Osteoblast (primary cell): ENCODE data around the gene AKT3. TPM values are rescaled to one million over a fixed set of nuclear protein-coding genes. Genes with fewer than 3 reads are reported as not detected.

Experiments used
- DNase-seq: peaks from one replicate; pipeline ENCODE4 v3.0.0; 2011; ENCODE audit warnings: low spot score, mixed read lengths; ENCODE audit not compliant: insufficient read length; ENCODE audit errors: missing footprints
- H2AFZ ChIP-seq: 2 replicates; pipeline ENCODE4 v1.6.0; 2011; ENCODE audit warnings: mild to moderate bottlenecking, low read length
- H3K27ac ChIP-seq: 2 replicates; pipeline ENCODE4 v1.5.1; 2011; ENCODE audit warnings: mild to moderate bottlenecking, low read depth, low read length, moderate library complexity
- H3K27me3 ChIP-seq: 2 replicates; pipeline ENCODE4 v1.6.0; 2012; ENCODE audit warnings: mild to moderate bottlenecking, control low read depth, inconsistent platforms, low read length, moderate library complexity; ENCODE audit not compliant: insufficient read depth
- H3K36me3 ChIP-seq: 2 replicates; pipeline ENCODE4 v1.5.1; 2011; ENCODE audit warnings: mild to moderate bottlenecking, low read length, control low read depth, moderate library complexity; ENCODE audit not compliant: insufficient read depth
- H3K4me1 ChIP-seq: 2 replicates; pipeline ENCODE4 v1.5.1; 2011; ENCODE audit warnings: mild to moderate bottlenecking, low read length, control low read depth, moderate library complexity; ENCODE audit not compliant: insufficient read depth
- H3K4me2 ChIP-seq: 2 replicates; pipeline ENCODE4 v1.6.0; 2011; ENCODE audit warnings: mild to moderate bottlenecking, low read length; ENCODE audit not compliant: insufficient read depth
- H3K4me3 ChIP-seq: fragments of 200-600 bp; sonication (generic); 3 replicates; pipeline ENCODE4 v1.5.1; 2012; ENCODE audit warnings: mild to moderate bottlenecking, low read length, inconsistent platforms; ENCODE audit not compliant: insufficient read depth
- H3K79me2 ChIP-seq: 2 replicates; pipeline ENCODE4 v1.6.0; 2012; ENCODE audit warnings: mild to moderate bottlenecking, low read length, control low read depth, inconsistent platforms; ENCODE audit not compliant: insufficient read depth
- H3K9me3 ChIP-seq: 2 replicates; pipeline ENCODE4 v1.5.1; 2011; ENCODE audit warnings: low read depth, low read length, control low read depth
- H4K20me1 ChIP-seq: 2 replicates; pipeline ENCODE4 v1.6.0; 2012; ENCODE audit warnings: mild to moderate bottlenecking, low read length, control low read depth; ENCODE audit not compliant: insufficient read depth
- total RNA-seq: library from RNA; depleted of rRNA; stranded (reverse); fragments of >200 nt; gene quantifications from 2 replicates; pipeline ENCODE4 v1.2.3, GENCODE V29; 2012
- TF ChIP-seq, protein P1 (sequence below): IDR thresholded peaks from 2 replicates; pipeline ENCODE4 v1.5.1; 2011; ENCODE audit warnings: mild to moderate bottlenecking, low read depth, low read length, moderate library complexity; ENCODE audit errors: extremely low read depth

Gene AKT3
- total RNA-seq, 1 donor: 38.7 TPM

DNA sequence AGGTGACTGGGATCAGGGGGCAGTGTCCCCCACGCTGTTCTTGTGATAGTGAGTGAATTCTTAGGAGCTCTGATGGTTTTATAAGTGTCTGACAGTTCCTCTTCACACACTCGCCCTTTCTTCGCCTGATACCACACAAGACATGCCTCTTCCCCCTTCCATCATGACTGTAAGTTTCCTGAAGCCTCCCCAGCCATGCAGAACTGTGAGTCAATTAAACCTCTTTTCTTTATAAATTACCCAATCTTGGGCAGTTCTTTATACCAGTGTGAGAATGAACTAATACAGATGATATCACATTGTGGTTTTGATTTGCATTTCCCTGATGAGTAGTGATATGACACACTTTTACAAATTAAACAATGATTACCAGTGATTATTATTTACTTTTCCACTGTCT, 229.9 kb downstream of the AKT3 start:
- no peaks in the 10 kb centered on the region for H3K27me3 ChIP-seq
- no peaks in the 10 kb centered on the region for H3K79me2 ChIP-seq
- H3K27ac ChIP-seq: no peak overlapping the region
- H4K20me1 ChIP-seq: no peaks in the 10 kb centered on the region
- H3K4me1 ChIP-seq: no peaks in the 10 kb centered on the region
- H3K9me3 ChIP-seq: no peaks in the 10 kb centered on the region
- no peak overlapping the region for H3K4me2 ChIP-seq
- no peaks in the 10 kb centered on the region for H3K36me3 ChIP-seq
- no peak for DNase-seq
- no peak overlapping the region for H2AFZ ChIP-seq
- H3K4me3 ChIP-seq: no peak overlapping the region
- TF ChIP-seq, protein P1, sequence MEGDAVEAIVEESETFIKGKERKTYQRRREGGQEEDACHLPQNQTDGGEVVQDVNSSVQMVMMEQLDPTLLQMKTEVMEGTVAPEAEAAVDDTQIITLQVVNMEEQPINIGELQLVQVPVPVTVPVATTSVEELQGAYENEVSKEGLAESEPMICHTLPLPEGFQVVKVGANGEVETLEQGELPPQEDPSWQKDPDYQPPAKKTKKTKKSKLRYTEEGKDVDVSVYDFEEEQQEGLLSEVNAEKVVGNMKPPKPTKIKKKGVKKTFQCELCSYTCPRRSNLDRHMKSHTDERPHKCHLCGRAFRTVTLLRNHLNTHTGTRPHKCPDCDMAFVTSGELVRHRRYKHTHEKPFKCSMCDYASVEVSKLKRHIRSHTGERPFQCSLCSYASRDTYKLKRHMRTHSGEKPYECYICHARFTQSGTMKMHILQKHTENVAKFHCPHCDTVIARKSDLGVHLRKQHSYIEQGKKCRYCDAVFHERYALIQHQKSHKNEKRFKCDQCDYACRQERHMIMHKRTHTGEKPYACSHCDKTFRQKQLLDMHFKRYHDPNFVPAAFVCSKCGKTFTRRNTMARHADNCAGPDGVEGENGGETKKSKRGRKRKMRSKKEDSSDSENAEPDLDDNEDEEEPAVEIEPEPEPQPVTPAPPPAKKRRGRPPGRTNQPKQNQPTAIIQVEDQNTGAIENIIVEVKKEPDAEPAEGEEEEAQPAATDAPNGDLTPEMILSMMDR: no peak

DNA sequence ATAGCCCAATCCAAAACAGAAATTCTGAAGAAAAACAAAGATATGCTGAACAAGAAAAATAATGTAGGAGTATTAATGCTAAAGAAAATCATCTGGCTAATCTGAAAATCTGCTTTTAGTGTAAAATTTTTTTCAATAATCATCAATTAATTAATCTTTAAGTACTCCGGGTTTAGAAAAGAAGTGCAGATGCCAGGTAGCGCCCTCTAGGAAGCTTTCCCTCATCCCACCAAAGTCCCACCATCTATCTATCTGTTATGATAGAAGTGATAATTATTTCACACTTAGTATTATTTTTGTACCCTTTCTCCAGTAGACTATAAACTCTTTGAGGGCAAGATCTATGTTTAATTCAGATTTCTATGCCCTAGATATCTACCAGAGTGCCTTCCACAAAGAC, 240.3 kb downstream of the AKT3 start:
- no peaks in the 10 kb centered on the region for H3K27me3 ChIP-seq
- no peaks in the 10 kb centered on the region for H3K9me3 ChIP-seq
- no peaks in the 10 kb centered on the region for H4K20me1 ChIP-seq
- H3K4me1 ChIP-seq: no peaks in the 10 kb centered on the region
- H3K27ac ChIP-seq: no peak overlapping the region
- H2AFZ ChIP-seq: no peak overlapping the region
- H3K4me3 ChIP-seq: no peak overlapping the region
- no peaks in the 10 kb centered on the region for H3K36me3 ChIP-seq
- no peaks in the 10 kb centered on the region for H3K79me2 ChIP-seq
- DNase-seq: no peak
- H3K4me2 ChIP-seq: no peak overlapping the region
- TF ChIP-seq, protein P1: no peak

GRCh38 chr1:243605604-243606003, 244.4 kb downstream of the AKT3 start:
- Histone ChIP-seq H3K9me3 (peaks cover 2% of the 10 kb centered on the region), H3K4me3 (no peak overlapping the region), H3K4me1 (no peaks in the 10 kb centered on the region), H3K36me3 (peaks cover 4% of the 10 kb centered on the region), H3K27ac (no peak overlapping the region), H2AFZ (no peak overlapping the region), H3K27me3 (no peaks in the 10 kb centered on the region), H4K20me1 (no peaks in the 10 kb centered on the region), H3K4me2 (no peak overlapping the region), H3K79me2 (no peaks in the 10 kb centered on the region)
- DNase-seq: no peak
- TF ChIP-seq, protein P1: no peak

DNA sequence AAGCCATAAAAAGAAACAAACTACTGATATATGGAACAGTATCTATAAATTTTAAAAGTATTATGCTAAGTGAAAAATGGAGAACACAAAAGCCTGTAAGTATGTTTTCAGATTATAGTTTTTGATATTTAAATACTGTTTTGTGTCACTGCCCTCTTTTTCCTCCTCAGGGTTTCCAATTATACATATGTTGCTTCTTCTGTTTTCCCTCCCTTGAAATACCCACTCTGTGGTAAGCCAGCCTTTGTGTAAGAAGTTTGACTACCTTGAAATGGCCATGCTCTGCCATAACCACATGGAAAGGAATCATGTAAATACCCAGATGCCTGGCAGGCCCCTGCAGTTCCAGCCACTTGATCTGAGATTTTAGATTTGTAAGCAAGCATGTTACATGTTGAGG, 248.3 kb downstream of the AKT3 start:
- no peaks in the 10 kb centered on the region for H3K79me2 ChIP-seq
- DNase-seq: no peak
- no peaks in the 10 kb centered on the region for H4K20me1 ChIP-seq
- no peak overlapping the region for H2AFZ ChIP-seq
- H3K4me2 ChIP-seq: no peak overlapping the region
- H3K27ac ChIP-seq: no peak overlapping the region
- H3K36me3 ChIP-seq: peaks cover 4% of the 10 kb centered on the region
- H3K4me1 ChIP-seq: peaks cover 16% of the 10 kb centered on the region
- H3K9me3 ChIP-seq: peaks cover 2% of the 10 kb centered on the region
- TF ChIP-seq, protein P1: no peak
- no peak overlapping the region for H3K4me3 ChIP-seq
- H3K27me3 ChIP-seq: no peaks in the 10 kb centered on the region
